ENCODE data around the gene HES6.

HES6 gene

DNA sequence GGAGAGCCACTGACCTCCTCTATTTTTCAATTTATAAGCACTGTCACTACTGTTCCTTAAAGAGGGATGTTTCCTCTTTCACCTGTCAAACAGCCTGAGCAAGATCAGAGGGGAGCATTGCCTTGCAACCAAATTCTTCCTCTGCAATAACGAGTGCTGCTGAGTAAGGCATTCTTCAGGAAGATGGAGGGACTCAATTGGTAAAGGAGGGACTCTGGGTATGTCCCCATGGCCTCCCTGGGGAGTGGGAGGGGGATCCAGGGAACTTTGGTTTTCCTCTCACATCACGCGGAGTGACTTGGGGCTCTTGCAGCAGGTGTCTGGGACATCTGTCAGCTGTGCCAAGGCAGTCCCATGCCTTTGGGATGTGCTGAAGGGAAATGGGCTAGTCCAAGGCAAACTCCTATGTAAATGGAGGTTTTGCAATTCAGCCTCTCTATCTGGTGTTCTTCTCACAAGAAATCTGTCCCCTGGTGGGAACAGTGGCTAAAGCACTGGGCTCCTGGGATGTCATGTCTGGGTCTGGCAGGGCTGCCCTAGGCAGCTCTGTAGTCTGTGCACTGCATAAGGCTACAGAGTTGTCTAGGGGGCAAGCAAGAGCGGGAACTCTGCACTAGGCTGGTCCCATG, 14.4 kb upstream of the HES6 start:
- DNase-seq (ENCODE audit: low read depth), result no peak

DNA sequence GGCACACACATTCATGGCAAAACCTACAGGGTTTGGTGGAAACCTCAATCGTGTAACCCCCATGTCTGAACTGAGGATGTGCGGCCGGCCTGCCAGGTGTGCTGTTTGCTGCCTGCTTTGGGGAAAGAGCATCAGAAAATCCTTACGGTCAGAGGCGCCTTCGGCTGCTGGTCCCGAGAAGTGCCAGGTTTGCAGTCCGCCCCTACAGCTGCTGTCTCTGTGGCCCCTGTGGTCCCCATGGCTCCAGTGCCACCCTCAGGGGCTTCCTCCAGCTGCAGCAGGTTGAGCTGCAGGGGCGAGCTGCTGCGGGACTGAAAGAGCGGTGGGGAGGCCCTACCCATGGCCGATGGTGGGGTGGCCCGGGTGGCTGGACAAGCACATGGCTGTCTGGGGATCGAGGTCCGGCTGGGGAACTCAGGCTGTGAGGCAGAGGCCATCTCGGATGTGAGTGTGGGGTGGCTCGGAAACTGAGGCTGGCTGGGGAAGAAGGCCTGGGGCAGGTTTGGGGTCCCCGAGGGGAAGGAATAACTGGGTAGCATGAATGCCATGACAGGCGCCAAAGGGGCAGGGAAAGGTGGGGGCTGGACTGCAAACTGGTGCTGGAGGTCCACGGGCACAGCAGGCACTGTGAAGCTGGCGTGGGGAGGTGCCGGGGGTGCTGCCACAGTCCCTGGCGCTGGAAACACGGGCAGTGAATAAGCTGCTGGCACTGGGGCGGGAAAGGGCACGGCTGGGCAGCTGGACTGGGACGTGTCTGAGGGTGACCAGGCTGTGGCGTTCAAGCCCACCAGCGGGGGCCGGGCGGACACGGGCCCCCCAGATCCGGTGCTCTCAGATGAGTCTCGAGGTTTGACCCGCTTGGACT, 13.2 kb upstream of the HES6 start:
- DNase-seq (ENCODE audit: low read depth), result no peak

DNA sequence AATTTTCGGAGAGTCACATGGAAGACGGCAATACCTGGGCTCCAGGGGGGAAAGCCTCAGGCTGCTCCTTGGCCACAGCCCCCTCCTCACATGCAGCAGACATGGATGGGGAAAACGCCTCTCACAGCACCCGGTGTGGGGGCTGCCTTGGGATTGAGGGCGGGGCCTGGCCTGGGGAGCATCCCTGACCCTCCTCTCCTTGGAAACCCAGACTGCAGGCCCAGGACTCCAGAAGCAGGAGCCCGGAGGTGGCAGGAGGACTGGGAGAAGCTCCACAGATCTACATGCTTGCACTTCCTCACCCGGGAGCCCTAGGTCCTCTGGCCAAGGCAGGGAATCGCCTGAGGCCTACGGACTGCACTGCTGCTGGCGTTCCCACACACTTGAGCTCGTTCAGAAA, 12.1 kb upstream of the HES6 start:
- DNase-seq (ENCODE audit: low read depth), result no peak

DNA sequence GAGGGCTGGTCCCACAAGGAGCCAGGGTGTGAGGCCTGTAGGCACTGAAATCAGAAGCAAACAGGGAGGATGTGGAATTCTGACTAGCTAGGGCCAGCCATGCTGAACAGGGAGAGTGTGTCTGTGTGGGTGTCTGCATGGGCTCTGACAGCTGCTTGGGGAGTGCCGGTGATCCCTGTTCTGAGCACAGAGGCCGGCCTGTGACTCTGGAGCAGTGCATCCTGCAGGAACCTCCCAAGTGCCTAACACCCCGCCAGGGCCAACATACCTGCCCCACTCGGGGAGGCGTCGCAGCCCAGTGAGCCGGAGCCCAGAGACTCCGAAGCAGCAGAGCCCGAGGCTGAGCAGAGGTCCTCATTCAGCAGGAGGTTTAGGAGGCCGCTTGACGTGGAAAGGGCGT, 11.5 kb upstream of the HES6 start:
- no peak for DNase-seq (ENCODE audit: low read depth)

DNA sequence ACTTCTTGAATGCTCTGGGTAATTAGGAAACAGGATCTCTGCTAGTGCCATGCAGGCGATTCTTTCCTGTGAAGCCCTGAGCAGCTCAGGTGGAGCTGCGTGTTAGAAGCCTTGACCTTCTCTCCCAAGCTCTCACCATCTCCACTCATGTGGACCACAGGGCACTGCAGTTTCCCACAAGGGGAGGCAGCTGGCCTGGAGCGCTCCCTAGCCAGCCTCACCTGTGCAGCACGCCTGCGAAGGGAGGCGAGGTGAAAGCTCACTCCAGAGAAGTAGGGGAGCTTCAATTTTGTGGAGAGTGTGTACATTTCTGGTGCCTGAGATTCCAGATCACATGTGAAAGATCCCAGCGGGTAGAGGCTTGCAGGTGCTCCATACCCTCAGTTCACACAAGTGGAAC, 11.1 kb upstream of the HES6 start:
- no peak for DNase-seq (ENCODE audit: low read depth)

DNA sequence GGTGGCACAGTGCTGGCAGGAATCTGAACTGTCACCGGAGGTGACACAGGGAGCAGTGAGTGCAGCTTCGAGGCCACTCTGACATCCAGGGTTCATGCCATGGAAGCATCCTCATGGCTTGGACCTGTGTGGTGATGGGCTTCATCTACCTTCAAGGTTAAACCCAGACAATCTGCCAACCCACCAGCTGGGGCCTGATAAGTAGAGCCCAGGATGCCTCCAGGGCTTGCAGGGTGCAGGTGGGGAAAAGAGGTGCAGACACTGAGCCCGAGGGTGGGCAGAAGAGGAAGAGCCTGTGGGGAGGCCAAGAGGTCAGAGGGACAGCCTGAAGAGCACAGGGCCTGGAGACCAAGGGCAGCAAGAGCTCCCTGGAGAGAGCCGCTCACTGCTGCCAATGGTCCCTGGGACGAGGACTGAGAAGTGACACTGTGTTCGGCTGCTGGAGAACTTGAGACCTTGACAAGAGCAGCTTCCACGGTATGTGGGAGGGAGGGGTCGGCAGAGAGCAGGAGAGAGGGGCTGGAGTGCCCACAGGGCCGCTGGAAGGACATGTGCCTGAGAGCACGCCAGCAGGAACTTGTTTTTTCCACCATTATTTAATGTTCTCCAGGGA, 8.1 kb upstream of the HES6 start:
- no peak for DNase-seq (ENCODE audit: low read depth)

DNA sequence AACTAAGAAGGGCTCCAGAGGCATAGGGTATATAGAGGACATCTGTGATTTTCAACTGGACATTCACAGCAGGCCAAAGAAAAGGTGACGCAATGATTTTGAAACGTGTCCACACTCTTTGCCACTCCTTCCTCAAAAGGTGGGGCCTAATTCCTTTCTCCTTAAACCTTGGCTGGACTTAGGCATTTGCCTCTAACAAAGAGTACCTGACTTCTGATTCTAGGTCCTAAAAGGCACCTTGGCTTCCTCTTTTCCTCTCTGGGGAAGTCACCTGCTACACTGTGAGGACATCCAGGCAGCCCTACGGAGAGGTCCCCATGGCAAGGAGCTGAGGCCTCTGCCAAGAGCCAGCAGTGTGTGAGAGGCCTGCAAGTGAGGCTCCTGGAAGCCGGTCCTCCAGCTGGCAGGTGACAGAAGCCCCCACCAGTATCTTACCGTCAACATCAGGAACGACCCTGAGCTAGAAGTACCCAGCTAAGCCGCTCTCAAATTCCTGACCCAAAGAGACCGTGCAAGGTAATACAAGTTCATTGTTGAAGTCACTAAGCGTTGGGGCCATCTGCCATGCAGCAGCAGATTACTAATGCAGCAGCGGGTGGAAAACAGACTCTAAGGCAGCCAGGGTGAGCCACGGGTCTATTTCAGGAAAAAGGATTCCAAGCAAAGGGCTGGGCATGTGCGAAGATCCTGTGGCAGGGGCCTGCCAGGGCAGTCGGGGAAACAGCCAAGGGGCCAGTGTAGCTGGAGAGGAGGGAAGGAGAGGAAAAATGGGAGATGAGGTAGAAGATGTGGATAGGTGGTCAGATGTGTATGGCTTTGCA, 7.4 kb upstream of the HES6 start:
- no peak for DNase-seq (ENCODE audit: low read depth)

DNA sequence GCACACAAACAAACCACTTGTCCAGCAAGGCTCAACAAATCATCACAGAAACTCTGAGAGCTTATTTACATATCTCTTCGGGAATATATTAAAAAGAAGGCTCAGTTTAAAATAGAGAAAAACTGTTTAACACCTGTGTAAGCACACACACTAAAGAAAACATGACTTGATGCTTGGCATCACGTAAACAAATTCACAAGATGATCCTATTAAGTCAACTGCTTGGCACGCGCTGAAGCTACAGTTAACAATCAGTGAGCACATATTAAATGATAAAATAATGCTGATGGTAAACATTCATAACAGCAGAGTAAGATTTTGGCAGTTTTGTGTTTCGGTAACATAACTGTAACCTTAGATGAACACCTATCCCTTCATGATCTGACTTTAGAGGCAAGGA, 4.3 kb upstream of the HES6 start:
- no peak for DNase-seq (ENCODE audit: low read depth)

DNA sequence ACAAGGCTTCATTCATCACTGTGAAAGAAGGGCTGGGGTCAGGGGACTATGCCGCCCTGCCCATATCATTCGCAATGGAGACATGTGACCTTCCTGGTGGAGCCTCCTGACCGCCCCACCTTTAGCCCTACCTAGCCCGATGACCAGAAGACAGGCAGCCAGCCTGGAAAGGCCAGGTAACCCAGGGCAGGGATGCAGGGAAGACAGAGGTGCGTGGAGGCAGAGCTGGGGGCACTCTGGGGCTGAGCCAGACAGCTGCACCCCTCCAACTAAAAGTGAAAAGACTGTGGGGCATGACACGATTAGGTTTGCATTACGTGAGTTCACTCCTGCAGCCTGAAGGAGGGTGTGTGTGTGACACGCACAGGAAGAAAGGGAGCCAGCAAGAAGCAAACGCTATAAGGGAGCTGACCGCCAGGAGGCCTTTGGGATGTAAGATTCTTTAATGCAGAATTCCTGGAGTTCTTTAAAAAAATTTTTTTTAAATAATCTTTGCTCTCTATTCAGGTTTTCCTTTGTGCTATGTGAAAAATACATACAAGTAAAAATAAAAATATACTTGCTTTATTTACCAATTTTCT, 3.7 kb upstream of the HES6 start:
- no peak for DNase-seq (ENCODE audit: low read depth)

DNA sequence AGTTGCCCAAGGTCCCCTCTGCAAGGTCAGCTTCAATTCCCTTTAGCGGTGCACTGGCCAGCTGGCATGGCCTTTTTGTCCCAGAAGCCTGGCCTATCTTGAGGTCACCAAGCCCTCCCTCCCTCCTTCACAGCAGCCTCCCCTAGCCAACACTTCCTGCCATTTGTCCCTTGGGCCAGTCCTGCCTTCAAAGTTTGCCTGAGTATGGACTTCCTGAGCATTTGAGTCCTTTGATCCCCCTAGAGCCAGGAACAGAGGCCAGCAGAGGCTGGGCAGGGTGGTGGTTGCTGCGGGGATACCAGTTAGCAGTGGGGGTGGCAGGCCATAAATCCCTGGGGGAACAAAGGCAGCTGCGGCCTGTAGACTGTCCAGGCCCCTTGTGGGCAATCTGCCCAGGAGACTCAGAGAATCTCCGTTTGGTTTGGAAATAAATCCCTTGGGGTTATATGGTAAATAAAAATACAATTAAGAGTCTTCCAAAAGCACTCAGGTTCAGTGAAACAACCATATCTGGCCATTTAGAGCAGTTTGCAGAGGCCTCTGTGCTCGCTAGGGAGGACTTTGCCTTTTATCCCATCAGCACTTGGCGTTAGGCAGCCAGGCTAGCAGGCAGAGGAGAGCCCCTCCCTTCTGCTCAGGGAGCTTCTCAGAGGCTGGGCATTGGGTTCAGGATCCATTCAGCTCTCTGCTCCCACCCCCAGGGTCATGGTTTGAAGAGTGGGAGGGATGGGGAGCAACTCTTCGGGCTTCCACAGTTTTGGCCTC, 3.1 kb upstream of the HES6 start:
- DNase-seq (ENCODE audit: low read depth), result no peak

DNA sequence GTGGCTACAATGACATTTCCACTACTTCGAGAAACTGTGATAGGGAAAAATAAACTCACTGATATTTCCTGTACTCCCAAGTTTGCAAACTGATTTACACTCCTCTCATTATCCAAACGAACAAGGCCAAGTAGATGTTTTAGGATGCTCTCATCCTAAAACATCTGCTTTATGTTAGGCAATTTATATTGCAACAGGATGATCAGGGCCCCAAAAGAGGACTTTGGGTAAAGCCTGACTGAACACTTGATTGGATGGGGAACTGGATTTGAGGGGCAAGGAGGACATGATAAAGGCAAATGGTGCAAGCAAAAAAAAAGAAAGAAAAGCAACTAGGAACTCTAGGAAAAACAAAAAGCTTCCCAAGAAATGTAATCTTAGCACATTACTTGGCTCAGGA, 2.1 kb upstream of the HES6 start:
- no peak for DNase-seq (ENCODE audit: low read depth)

DNA sequence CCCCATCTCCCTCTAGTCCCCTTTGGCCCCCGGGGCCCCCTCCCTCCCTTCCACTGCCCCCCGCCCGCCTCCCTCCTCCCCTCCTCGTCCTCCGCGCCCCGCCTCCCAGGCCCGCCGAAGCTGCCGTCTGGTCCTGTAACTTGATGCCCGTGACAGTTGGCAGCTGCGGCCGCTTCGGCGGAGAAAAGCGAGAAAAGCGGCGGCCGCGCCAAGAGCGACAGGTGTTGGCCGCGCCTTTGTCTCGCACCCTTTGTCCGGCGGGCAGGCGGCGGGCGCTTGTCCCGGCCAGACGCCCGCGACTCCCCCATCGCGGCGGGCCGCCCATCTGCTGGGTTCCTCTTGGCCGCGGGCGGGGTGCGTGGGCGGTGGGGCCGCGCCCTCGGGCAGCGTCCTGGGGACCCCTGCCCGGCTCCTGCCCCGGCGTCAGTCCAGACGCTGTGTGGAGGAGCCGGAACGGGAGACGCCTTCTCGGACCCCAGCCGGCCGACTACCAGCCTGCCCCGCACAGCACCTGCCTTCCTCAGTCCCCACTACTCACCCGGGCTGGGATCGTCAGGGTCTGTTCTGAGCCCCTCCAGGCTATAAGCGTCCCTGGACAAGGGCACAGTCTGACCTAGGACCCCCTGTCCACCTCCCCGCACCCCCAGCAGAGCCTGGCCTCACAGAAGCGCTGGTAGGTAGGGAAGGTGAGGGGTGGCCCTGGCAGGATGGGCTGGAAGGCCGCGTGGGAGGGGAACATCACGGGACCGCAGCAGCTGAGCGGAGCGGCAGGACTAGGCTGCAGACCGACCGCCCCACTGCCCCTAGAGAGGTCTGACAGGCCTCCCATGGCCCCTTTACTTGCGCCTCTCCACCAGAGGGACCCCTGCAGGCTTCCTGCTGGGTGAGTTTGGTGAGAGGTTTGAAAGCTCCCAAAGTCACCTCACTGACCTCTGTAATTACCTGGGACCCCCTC, 1.2 kb upstream of the HES6 start:
- no peak for DNase-seq (ENCODE audit: low read depth)

DNA sequence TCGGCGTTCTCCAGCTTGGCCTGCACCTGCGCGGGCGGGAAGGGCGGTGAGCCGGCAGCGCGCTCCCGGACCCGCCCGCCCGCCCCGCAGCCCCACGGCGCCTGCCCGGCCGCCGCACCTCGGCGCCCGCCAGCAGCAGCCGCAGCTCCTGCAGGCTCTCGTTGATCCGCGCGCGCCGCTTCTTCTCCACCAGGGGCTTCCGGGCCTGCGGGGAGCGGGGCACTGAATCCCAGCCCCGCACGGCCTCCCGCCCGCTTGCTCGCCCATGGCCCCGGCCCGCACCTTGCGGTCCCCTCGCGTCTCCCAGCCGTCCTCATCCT, 335 bp downstream of the HES6 start:
- no peak for DNase-seq (ENCODE audit: low read depth)

DNA sequence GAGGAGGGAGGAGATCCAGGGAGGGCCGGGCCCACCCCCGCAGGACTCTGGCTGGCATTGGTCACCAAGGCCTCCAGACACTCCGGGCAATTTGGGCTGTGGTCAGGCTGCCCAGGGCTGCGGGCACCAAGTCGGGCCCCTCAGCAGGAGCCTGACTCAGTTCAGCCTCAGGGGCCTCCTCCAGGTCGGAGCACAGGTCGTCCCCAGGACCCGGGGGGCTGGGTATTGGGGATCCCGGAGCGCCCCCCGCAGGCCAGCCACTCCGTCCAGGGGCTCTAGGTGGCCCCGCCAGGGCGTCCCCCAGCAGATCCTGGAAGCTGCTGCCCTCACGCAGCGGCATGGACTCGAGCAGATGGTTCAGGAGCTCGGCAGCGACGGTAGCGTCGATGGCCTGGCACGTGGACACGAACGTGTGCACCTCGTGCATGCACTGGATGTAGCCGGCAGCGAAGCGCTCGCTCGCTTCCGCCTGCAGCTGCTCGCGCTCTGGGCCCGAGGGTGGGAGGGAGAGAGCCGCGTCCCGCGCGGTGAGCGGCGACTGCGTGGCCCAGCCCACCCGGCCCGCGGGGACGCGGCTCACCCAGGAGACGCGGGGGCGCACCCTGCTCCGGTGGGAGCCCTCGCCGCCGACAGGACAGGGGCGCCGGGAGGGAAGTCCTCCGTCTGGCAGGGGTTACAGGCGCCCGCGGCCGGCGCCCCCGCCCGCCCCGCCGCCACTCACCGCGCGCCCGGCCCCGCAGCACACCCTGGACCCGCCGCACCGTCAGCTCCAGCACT, 884 bp downstream of the HES6 start:
- DNase-seq (ENCODE audit: low read depth), result peak; percentile 29

DNA sequence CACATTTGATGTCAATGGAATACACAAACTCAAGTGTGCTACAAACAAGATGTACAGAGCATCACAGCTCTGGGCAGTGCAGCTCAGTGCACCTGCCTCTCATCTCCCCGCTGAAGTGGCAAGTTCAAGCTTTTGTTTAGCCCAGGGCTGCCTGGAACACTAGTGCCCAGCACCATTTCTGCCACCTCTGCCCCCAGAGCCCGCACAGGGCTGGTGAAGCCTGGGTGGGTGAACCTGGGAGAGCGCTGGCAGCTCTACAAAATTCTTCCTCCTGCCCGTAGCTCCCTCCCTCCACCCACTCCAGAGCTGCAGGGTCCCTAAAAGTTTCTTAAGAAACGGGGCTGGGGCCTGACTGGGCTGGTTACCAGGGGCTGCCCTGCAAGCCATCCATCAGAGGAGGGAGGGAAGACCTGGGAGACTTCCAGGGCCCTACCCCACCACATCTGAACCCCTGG, 1.5 kb downstream of the HES6 start:
- DNase-seq (ENCODE audit: low read depth), result no peak

DNA sequence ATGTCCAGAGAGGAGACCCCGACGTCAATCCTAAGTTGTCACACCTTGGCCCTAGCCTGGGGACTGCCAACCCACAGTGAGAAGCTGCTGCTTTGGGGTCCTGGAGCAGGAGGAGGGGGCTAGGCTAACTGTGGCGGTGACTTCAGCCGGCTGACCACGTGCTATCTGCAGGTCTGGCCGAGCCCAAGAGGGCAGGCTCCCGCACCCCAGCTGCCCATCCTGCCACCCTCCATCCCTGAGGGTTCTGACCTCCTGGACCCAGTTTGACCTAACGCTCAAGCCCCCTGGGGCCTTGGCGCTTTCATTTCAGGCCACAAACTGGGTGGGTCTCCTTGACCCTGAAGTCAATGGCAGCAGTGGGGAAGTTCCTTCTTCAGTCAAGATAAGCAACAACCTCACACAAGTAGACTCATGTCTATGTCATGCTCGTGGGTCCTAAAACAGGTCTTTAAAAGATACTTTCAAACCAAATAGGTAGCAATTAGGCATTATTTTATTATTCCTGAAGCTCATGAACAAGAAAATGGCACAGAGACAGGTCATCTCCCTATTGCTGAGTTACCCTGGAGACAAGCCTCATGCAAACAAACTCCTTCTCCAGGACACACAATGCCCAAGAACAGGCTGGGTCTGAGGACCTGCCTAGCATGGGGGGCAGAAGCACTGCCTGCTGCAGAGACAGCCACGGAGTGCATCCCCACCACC, 2.3 kb downstream of the HES6 start:
- DNase-seq (ENCODE audit: low read depth), result no peak

DNA sequence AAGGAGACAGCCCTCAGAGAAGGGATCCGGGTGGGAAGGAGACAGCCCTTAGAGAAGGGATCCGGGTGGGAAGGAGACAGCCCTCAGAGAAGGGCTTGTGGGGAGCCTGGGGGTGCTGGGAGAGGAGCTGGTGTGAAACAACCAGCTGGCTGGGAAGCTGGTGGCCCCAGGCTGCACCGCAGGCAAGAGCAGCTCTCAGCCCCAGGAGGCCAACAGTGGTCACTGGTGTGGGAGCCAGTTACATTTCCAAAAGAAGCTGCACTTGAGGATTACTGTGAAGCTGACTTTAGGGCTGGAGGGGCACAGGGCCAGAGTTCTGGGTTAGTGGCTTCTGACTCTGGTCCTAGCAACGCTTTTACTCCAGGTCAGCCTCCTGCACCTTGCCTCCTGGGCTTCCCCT, 3.3 kb downstream of the HES6 start:
- DNase-seq (ENCODE audit: low read depth), result no peak

DNA sequence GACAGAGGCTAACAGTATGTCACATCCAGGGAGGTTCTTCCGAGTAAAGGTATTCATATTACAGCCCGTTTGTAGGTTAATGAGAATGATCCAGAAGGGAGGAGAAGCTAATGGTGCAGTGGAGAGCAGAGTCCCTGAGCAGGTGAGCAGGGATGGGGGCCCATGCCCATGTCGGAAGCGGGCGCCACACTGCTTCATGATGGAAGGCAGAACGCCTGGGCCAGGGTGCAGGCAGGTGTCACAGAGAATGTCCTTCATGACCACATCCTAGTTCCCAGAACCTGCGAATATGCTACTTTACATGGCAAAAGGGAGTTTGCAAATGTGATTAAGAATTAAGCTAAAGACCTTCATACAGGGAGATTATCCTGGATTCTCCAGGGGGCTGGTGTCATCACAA, 4.0 kb downstream of the HES6 start:
- DNase-seq (ENCODE audit: low read depth), result no peak

DNA sequence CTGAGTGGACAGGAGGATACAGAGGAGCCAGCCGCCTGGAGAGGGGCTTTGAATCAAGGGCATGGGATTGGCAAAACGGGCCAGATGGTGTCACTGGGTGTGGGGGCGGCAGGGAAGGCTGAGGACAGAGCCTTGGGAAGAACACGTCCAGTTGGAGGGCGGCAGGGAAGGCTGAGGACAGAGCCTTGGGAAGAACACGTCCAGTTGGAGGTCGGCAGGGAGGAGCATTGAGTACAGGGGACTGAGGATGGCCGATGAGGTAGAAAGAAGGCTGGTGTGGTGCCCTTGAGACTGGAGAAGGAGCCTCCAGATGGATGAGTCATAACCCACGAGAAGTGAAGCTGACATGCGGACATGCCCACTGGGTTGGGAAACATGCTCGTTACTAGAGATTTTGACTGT, 4.5 kb downstream of the HES6 start:
- DNase-seq (ENCODE audit: low read depth), result no peak

Data from activated T-helper 1 cell treated with Interleukin-2 at 50 U/mL for 16 hours (primary cell).